HCT116 (cell line): ENCODE results near the gene IFITM10. TPM values are rescaled to one million over a fixed set of nuclear protein-coding genes. Genes with fewer than 3 reads are reported as not detected.

ENCODE experiments used
- ATAC-seq: fragments of 200-7000 bp; cut with Tn5 transposase; 2 replicates; pipeline ENCODE4 v1.9.1; 2020; ENCODE audit warnings: mild to moderate bottlenecking, moderate library complexity
- BruUV-seq: library from RNA; stranded (reverse); fragments of 400-500 nt; replicated peaks from 2 replicates; lab custom pipeline; 2021; lab: Mats Ljungman, UMichigan
- CTCF ChIA-PET: fragments of 300-600 bp; sonication (Branson Sonifier 250); formaldehyde crosslinking; loops from one replicate; lab custom pipeline; 2021; ENCODE audit warnings: antibody characterized with exemption; lab: Charles Lee
- POLR2A ChIA-PET: fragments of 300-600, 350-600 bp; sonication (Branson Sonifier 250); formaldehyde crosslinking; loops from one replicate; lab custom pipeline; 2021; ENCODE audit warnings: antibody characterized with exemption; lab: Charles Lee
- RAD21 ChIA-PET, 2 experiments: fragments of 300-600 bp; sonication (Branson Sonifier 250); formaldehyde crosslinking; loops; one replicate each; lab custom pipeline; 2023; ENCODE audit warnings: low total read pairs in 2 of 2; ENCODE audit not compliant: uncharacterized antibody in 2 of 2, unreplicated experiment in 2 of 2, low non-redundant PET in 1 of 2; lab: Charles Lee
- DNase-seq: peaks from one replicate; pipeline ENCODE4 v3.0.0-alpha.2; 2010; ENCODE audit warnings: low read depth, low spot score
- H2AFZ ChIP-seq: fragments of 200-600 bp; shearing (Covaris generic), sonication (generic); 2 replicates; pipeline ENCODE4 v1.6.1; 2017; ENCODE audit warnings: low read depth, mixed run types, mixed read lengths, antibody characterized with exemption, low read length; ENCODE audit not compliant: poor library complexity, severe bottlenecking
- H3K27ac ChIP-seq: 2 replicates; pipeline ENCODE4 v1.5.1; 2012; ENCODE audit warnings: low read depth, low read length
- H3K27me3 ChIP-seq: fragments of 200-600 bp; sonication (generic); 2 replicates; pipeline ENCODE4 v1.6.1; 2016; ENCODE audit warnings: mixed run types, low read length, mixed read lengths; ENCODE audit not compliant: insufficient read depth
- H3K36me3 ChIP-seq, 2 experiments: fragments of 200-500 bp in 1 of 2; fragments of 200-600 bp in 1 of 2; sonication (Bioruptor generic) in 1 of 2; sonication (generic) in 1 of 2; 2 replicates each; pipeline versions ENCODE4 v1.5.1 to v1.6.1; 2014 to 2016; ENCODE audit warnings: low read length in 2 of 2, inconsistent platforms in 1 of 2, mixed read lengths in 1 of 2, mixed run types in 1 of 2; ENCODE audit not compliant: insufficient read depth in 2 of 2, control insufficient read depth in 1 of 2
- H3K4me1 ChIP-seq, 2 experiments: fragments of 200-600 bp in 1 of 2; sonication (generic) in 1 of 2; 2 replicates each; pipeline versions ENCODE4 v1.5.1 to v1.6.1; 2012 to 2017; ENCODE audit warnings: low read length in 2 of 2, inconsistent platforms in 1 of 2, mild to moderate bottlenecking in 1 of 2, mixed read lengths in 1 of 2, mixed run types in 1 of 2, moderate library complexity in 1 of 2; ENCODE audit not compliant: insufficient read depth in 2 of 2, control insufficient read depth in 1 of 2
- H3K4me2 ChIP-seq: fragments of 200-600 bp; sonication (generic); 2 replicates; pipeline ENCODE4 v1.6.1; 2017; ENCODE audit warnings: mixed run types, low read length, mixed read lengths
- H3K4me3 ChIP-seq, 2 experiments: fragments of 200-600 bp in 1 of 2; sonication (generic) in 1 of 2; replicated peaks in 1 of 2; 2 replicates each; pipeline ENCODE4 v1.5.1; 2011 to 2016; ENCODE audit warnings: low read length in 2 of 2, control low read depth in 1 of 2, low read depth in 1 of 2, mild to moderate bottlenecking in 1 of 2, mixed read lengths in 1 of 2, mixed run types in 1 of 2
- H3K79me2 ChIP-seq: fragments of 200-600 bp; sonication (generic); 2 replicates; pipeline ENCODE4 v1.6.1; 2017; ENCODE audit warnings: mild to moderate bottlenecking, mixed run types, low read length, moderate library complexity, mixed read lengths; ENCODE audit not compliant: insufficient read depth
- H3K9ac ChIP-seq: fragments of 200-600 bp; sonication (generic); 2 replicates; pipeline ENCODE4 v1.6.1; 2016; ENCODE audit warnings: low read length, mixed read lengths
- H3K9me2 ChIP-seq: fragments of 200-600 bp; sonication (generic), shearing (Covaris generic); 2 replicates; pipeline ENCODE4 v1.6.1; 2017; ENCODE audit warnings: mixed run types, mild to moderate bottlenecking, moderate library complexity; ENCODE audit not compliant: insufficient read depth
- H3K9me3 ChIP-seq, 2 experiments: fragments of 200-500 bp in 1 of 2; fragments of 200-600 bp in 1 of 2; sonication (Bioruptor generic) in 1 of 2; sonication (generic) in 1 of 2; 2 replicates each; pipeline ENCODE4 v1.6.1; 2014 to 2017; ENCODE audit warnings: low read length in 2 of 2, mixed read lengths in 2 of 2, inconsistent platforms in 1 of 2, low read depth in 1 of 2, mild to moderate bottlenecking in 1 of 2, mixed run types in 1 of 2, moderate library complexity in 1 of 2; ENCODE audit not compliant: control insufficient read depth in 1 of 2, insufficient read depth in 1 of 2
- H4K20me1 ChIP-seq: fragments of 200-600 bp; sonication (generic), shearing (Covaris generic); 2 replicates; pipeline ENCODE4 v1.6.1; 2017; ENCODE audit warnings: mixed run types, mild to moderate bottlenecking, moderate library complexity; ENCODE audit not compliant: insufficient read depth
- CTCF ChIP-seq, 3 experiments: fragments of 200-600 bp in 1 of 3; sonication (generic) in 1 of 3; IDR thresholded peaks in 2 of 3; conservative IDR thresholded peaks in 1 of 3; 2 replicates each; pipeline ENCODE4 v1.5.1; 2012 to 2017; ENCODE audit warnings: low read depth in 2 of 3, low read length in 2 of 3, antibody characterized with exemption in 1 of 3, borderline replicate concordance in 1 of 3, control low read depth in 1 of 3, mild to moderate bottlenecking in 1 of 3, mixed read lengths in 1 of 3, mixed run types in 1 of 3, moderate library complexity in 1 of 3; ENCODE audit not compliant: insufficient read depth in 1 of 3
- EZH2phosphoT487 ChIP-seq: fragments of 200-600 bp; IDR thresholded peaks from 2 replicates; pipeline ENCODE4 v1.6.1; 2018; ENCODE audit warnings: antibody characterized with exemption, borderline replicate concordance
- SP1 ChIP-seq: IDR thresholded peaks from 2 replicates; pipeline ENCODE4 v1.6.1; 2012; ENCODE audit warnings: low read depth
- ZBTB33 ChIP-seq: IDR thresholded peaks from 2 replicates; pipeline ENCODE4 v1.6.1; 2011; ENCODE audit warnings: mild to moderate bottlenecking, low read length, moderate library complexity; ENCODE audit not compliant: insufficient replicate concordance; ENCODE audit errors: extremely low read depth
- ZFX ChIP-seq: fragments of 450-650 bp; IDR thresholded peaks from 2 replicates; pipeline ENCODE4 v1.6.1; 2017
- intact Hi-C: fragments of 100-400 bp; cut with micrococcal nuclease; formaldehyde crosslinking; loops from 2 replicates; pipeline ENCODE4 v1.10.0; 2022
- total RNA-seq: library from RNA; stranded (reverse); gene quantifications from one replicate; pipeline ENCODE4 v1.2.1, GENCODE V29; 2021; ENCODE audit not compliant: unreplicated experiment

IFITM10 gene
- total RNA-seq, 1 experiment from 2014 or later = 1.9 TPM

- Histone ChIP-seq H3K27ac (no peak overlapping the region), H3K27me3 (no peaks in the 10 kb centered on the region), H3K9me3 (no peaks in the 10 kb centered on the region), H3K4me1 (no peaks in the 10 kb centered on the region), H3K36me3 (no peaks in the 10 kb centered on the region), H3K79me2 (no peaks in the 10 kb centered on the region), H3K9ac (no peak overlapping the region), H2AFZ (no peak overlapping the region), H3K9me2 (no peaks in the 10 kb centered on the region), H4K20me1 (no peaks in the 10 kb centered on the region), H3K4me3 (no peak overlapping the region), H3K4me2 (no peak overlapping the region)
- DNase-seq (no peak), ATAC-seq (no peak)
- ChIA-PET POLR2A (no interaction called here), CTCF (interaction anchor here (2.1 kb wide), 1 partner anchor 131 kb away, joined by 7 read pairs; no protein-coding TSS in a partner anchor), RAD21 (no interaction called here)
- BruUV-seq = no TSS peak
- intact Hi-C loops = no loop called here
- TF ChIP-seq EZH2phosphoT487 (no peak), ZFX (no peak)
Observed at GRCh38 chr11:1702506-1702905, 47.9 kb downstream of the IFITM10 start.

GRCh38 chr11:1701091-1701807 lies 49.1 kb downstream of the IFITM10 start:
- RAD21 ChIA-PET = no interaction called here
- H3K9me3 ChIP-seq = no peaks in the 10 kb centered on the region
- H3K4me2 ChIP-seq = no peak overlapping the region
- DNase-seq (no peak), ATAC-seq (no peak)
- H3K36me3 ChIP-seq = no peaks in the 10 kb centered on the region
- CTCF ChIA-PET = interaction anchor here (2.1 kb wide), 1 partner anchor 132 kb away, joined by 7 read pairs; no protein-coding TSS in a partner anchor
- H3K9ac ChIP-seq = no peak overlapping the region
- no peaks in the 10 kb centered on the region for H3K4me1 ChIP-seq
- POLR2A ChIA-PET = no interaction called here
- H3K27ac ChIP-seq = no peak overlapping the region
- no TSS peak for BruUV-seq
- no peak overlapping the region for H3K4me3 ChIP-seq
- no peak overlapping the region for H2AFZ ChIP-seq
- no peaks in the 10 kb centered on the region for H4K20me1 ChIP-seq
- H3K9me2 ChIP-seq = no peaks in the 10 kb centered on the region
- TF ChIP-seq ZBTB33 (no peak), SP1 (no peak), CTCF (IDR thresholded peaks at IDR 0.05 in 2 of 3, conservative IDR thresholded peaks at IDR 0.05 in 1 of 3; ENCODE audit: borderline replicate concordance in 1 of 3, insufficient read depth in 1 of 3, low read depth in 2 of 3, low read length in 2 of 3) (no peak), ZFX (no peak)
- intact Hi-C loops = no loop called here
- no peaks in the 10 kb centered on the region for H3K79me2 ChIP-seq
- no peaks in the 10 kb centered on the region for H3K27me3 ChIP-seq
